Keratinocyte (primary cell): ENCODE results near the gene SEC16A. TPM values are rescaled to one million over a fixed set of nuclear protein-coding genes. Genes with fewer than 3 reads are reported as not detected.

ENCODE experiments used
- DNase-seq: peaks from one replicate; pipeline ENCODE4 v3.0.0-alpha.2; 2011; ENCODE audit warnings: low read depth, missing footprints, low spot score
- FAIRE-seq: peaks from 2 replicates; lab custom pipeline; 2011; peaks lifted over from hg19 to GRCh38; lab: Jason Lieb, UNC
- H2AFZ ChIP-seq: 2 replicates; pipeline ENCODE4 v1.6.0; 2012; ENCODE audit warnings: low read length, control low read depth, inconsistent platforms; ENCODE audit not compliant: control insufficient read depth
- H3K27ac ChIP-seq: 2 replicates; pipeline ENCODE4 v1.5.1; 2011; ENCODE audit warnings: low read length; ENCODE audit not compliant: control insufficient read depth, insufficient read depth
- H3K27me3 ChIP-seq: 3 replicates; pipeline ENCODE4 v1.6.0; 2011; ENCODE audit warnings: low read length; ENCODE audit not compliant: control insufficient read depth, insufficient read depth; ENCODE audit errors: extremely low read depth
- H3K36me3 ChIP-seq, 2 experiments: 2 replicates in 1 of 2; 3 replicates in 1 of 2; pipeline ENCODE4 v1.5.1; 2011; ENCODE audit warnings: low read length in 2 of 2, mild to moderate bottlenecking in 1 of 2; ENCODE audit not compliant: control insufficient read depth in 2 of 2, insufficient read depth in 2 of 2; ENCODE audit errors: extremely low read depth in 1 of 2
- H3K4me1 ChIP-seq: 3 replicates; pipeline ENCODE4 v1.5.1; 2011; ENCODE audit warnings: low read length; ENCODE audit not compliant: control insufficient read depth, insufficient read depth; ENCODE audit errors: extremely low read depth
- H3K4me2 ChIP-seq: 3 replicates; pipeline ENCODE4 v1.6.0; 2011; ENCODE audit warnings: low read depth, low read length; ENCODE audit not compliant: control insufficient read depth, insufficient read depth; ENCODE audit errors: extremely low read depth
- H3K4me3 ChIP-seq, 3 experiments: fragments of 200-600 bp in 1 of 3; sonication (generic) in 1 of 3; 2 replicates in 2 of 3; 3 replicates in 1 of 3; pipeline ENCODE4 v1.5.1; 2011 to 2016; ENCODE audit warnings: low read length in 3 of 3, mild to moderate bottlenecking in 3 of 3, control low read depth in 2 of 3, inconsistent platforms in 1 of 3, low read depth in 1 of 3, mixed read lengths in 1 of 3, mixed run types in 1 of 3, moderate library complexity in 1 of 3; ENCODE audit not compliant: control insufficient read depth in 2 of 3, insufficient read depth in 2 of 3; ENCODE audit errors: extremely low read depth in 1 of 3
- H3K79me2 ChIP-seq: 2 replicates; pipeline ENCODE4 v1.6.0; 2012; ENCODE audit warnings: low read length; ENCODE audit not compliant: control insufficient read depth, insufficient read depth
- H3K9ac ChIP-seq: 3 replicates; pipeline ENCODE4 v1.6.0; 2011; ENCODE audit warnings: low read length; ENCODE audit not compliant: control insufficient read depth, insufficient read depth; ENCODE audit errors: extremely low read depth
- H3K9me1 ChIP-seq: 3 replicates; pipeline ENCODE4 v1.6.0; 2011; ENCODE audit warnings: low read length; ENCODE audit not compliant: control insufficient read depth, insufficient read depth; ENCODE audit errors: extremely low read depth
- H3K9me3 ChIP-seq: 2 replicates; pipeline ENCODE4 v1.5.1; 2012; ENCODE audit warnings: low read depth, low read length; ENCODE audit not compliant: control insufficient read depth
- H4K20me1 ChIP-seq: 3 replicates; pipeline ENCODE4 v1.6.0; 2011; ENCODE audit warnings: low read length; ENCODE audit not compliant: control insufficient read depth, insufficient read depth; ENCODE audit errors: extremely low read depth
- CTCF ChIP-seq, 3 experiments: IDR thresholded peaks in 1 of 3; conservative IDR thresholded peaks in 1 of 3; optimal IDR thresholded peaks in 1 of 3; 2 replicates in 2 of 3; 3 replicates in 1 of 3; pipeline versions ENCODE3 to v1.5.1; 2011; ENCODE audit warnings: low read length in 3 of 3, mild to moderate bottlenecking in 3 of 3, moderate library complexity in 2 of 3, control low read depth in 1 of 3, inconsistent platforms in 1 of 3; ENCODE audit not compliant: insufficient read depth in 2 of 3; ENCODE audit errors: extremely low read depth in 1 of 3
- EZH2 ChIP-seq: IDR thresholded peaks from one replicate; pipeline ENCODE4 v1.6.1; 2012; ENCODE audit warnings: inconsistent platforms, mild to moderate bottlenecking, low read length, moderate library complexity
- dilution Hi-C: fragments of 300-500 bp; cut with MboI; formaldehyde crosslinking; loops from one replicate; pipeline ENCODE4 v1.7.0; 2020; ENCODE audit warnings: low sequenced_read_pairs; ENCODE audit not compliant: extremely low pct_ligation_motif_present
- polyA plus RNA-seq, 5 experiments: library from polyadenylated mRNA; depleted of rRNA in 3 of 5; stranded (reverse) in 3 of 5; stranded (forward) in 1 of 5; unstranded in 1 of 5; fragments of >200 nt; gene quantifications; 1 replicate in 1 of 5; 2 replicates in 3 of 5; 3 replicates in 1 of 5; pipeline versions ENCODE4 v1.2.1 to v1.2.3, GENCODE V29; 2011 to 2012; ENCODE audit warnings: missing spikeins in 2 of 5, low read depth in 1 of 5, low replicate concordance in 1 of 5

Gene SEC16A
- polyA plus RNA-seq, 1 donor (not counting 4 experiments of a cell fraction or from before 2014, with no cell fraction given) = 15.8 TPM

GRCh38 chr9:136430588-136431234 is 52.1 kb downstream of the SEC16A start:
- H3K4me1 ChIP-seq = no peaks in the 10 kb centered on the region
- H3K4me3 ChIP-seq = no peak overlapping the region
- dilution Hi-C loops = no loop called here
- no peak overlapping the region for H2AFZ ChIP-seq
- peaks cover 22% of the 10 kb centered on the region for H3K79me2 ChIP-seq
- H3K27ac ChIP-seq = no peak overlapping the region
- H3K9me1 ChIP-seq = no peaks in the 10 kb centered on the region
- no peaks in the 10 kb centered on the region for H4K20me1 ChIP-seq
- TF ChIP-seq EZH2 = no peak
- TF ChIP-seq CTCF (optimal IDR thresholded peaks at IDR 0.05 in 1 of 3, IDR thresholded peaks at IDR 0.05 in 1 of 3, conservative IDR thresholded peaks at IDR 0.05 in 1 of 3; ENCODE audit: extremely low read depth in 1 of 3, insufficient read depth in 2 of 3, low read length in 3 of 3) = no peak
- no peak overlapping the region for H3K9ac ChIP-seq
- H3K36me3 ChIP-seq = peaks cover 7 to 23% of the 10 kb centered on the region in 2 experiments
- no peak for DNase-seq
- no peaks in the 10 kb centered on the region for H3K27me3 ChIP-seq
- no peaks in the 10 kb centered on the region for H3K9me3 ChIP-seq
- FAIRE-seq = no peak
- no peak overlapping the region for H3K4me2 ChIP-seq

- no peaks in the 10 kb centered on the region for H3K9me3 ChIP-seq
- H3K9ac ChIP-seq = no peak overlapping the region
- DNase-seq (no peak), FAIRE-seq (no peak)
- no peak for TF ChIP-seq CTCF (optimal IDR thresholded peaks at IDR 0.05 in 1 of 3, IDR thresholded peaks at IDR 0.05 in 1 of 3, conservative IDR thresholded peaks at IDR 0.05 in 1 of 3; ENCODE audit: extremely low read depth in 1 of 3, insufficient read depth in 2 of 3, low read length in 3 of 3)
- no peak for TF ChIP-seq EZH2
- H3K4me3 ChIP-seq = no peak overlapping the region
- no peak overlapping the region for H2AFZ ChIP-seq
- no peak overlapping the region for H3K27ac ChIP-seq
- no peaks in the 10 kb centered on the region for H3K9me1 ChIP-seq
- no peak overlapping the region for H3K4me2 ChIP-seq
- peaks cover 14% of the 10 kb centered on the region for H3K79me2 ChIP-seq
- H3K36me3 ChIP-seq = peaks cover 10 to 25% of the 10 kb centered on the region in 2 experiments
- no peaks in the 10 kb centered on the region for H3K4me1 ChIP-seq
- no peaks in the 10 kb centered on the region for H3K27me3 ChIP-seq
- dilution Hi-C loops = no loop called here
- no peaks in the 10 kb centered on the region for H4K20me1 ChIP-seq
Observed at GRCh38 chr9:136429683-136430491, 53.0 kb downstream of the SEC16A start.
